Stomach (tissue), 4 donors: Measurements from ENCODE around the gene POLA2.

Source experiments
- POLR2A ChIP-seq, 4 donors: fragments of 450-650 bp; IDR thresholded peaks; one replicate each; pipeline ENCODE4 v1.6.1; 2016; ENCODE audit warnings: antibody characterized with exemption in 4 of 4, control low read depth in 2 of 4, mild to moderate bottlenecking in 1 of 4, moderate library complexity in 1 of 4
- TF ChIP-seq, protein P1 (sequence below), 7 experiments: fragments of 450-650 bp in 4 of 7; fragments of 200-600 bp in 3 of 7; sonication (generic) in 3 of 7; IDR thresholded peaks; one replicate each; pipeline ENCODE4 v1.5.1; 2016 to 2019; ENCODE audit warnings: antibody characterized with exemption in 7 of 7, control low read depth in 2 of 7, mild to moderate bottlenecking in 1 of 7

GRCh38 chr11:65226103-65226442 is 35.7 kb upstream of the POLA2 start:
- TF ChIP-seq, protein P1, sequence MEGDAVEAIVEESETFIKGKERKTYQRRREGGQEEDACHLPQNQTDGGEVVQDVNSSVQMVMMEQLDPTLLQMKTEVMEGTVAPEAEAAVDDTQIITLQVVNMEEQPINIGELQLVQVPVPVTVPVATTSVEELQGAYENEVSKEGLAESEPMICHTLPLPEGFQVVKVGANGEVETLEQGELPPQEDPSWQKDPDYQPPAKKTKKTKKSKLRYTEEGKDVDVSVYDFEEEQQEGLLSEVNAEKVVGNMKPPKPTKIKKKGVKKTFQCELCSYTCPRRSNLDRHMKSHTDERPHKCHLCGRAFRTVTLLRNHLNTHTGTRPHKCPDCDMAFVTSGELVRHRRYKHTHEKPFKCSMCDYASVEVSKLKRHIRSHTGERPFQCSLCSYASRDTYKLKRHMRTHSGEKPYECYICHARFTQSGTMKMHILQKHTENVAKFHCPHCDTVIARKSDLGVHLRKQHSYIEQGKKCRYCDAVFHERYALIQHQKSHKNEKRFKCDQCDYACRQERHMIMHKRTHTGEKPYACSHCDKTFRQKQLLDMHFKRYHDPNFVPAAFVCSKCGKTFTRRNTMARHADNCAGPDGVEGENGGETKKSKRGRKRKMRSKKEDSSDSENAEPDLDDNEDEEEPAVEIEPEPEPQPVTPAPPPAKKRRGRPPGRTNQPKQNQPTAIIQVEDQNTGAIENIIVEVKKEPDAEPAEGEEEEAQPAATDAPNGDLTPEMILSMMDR (IDR thresholded peaks at IDR 0.05), result no peak
- TF ChIP-seq POLR2A (IDR thresholded peaks at IDR 0.05), result no peak
